Thyroid gland (tissue), 4 donors: Measurements from ENCODE around the gene MFAP3.

Experiments used
- POLR2A ChIP-seq, 2 donors: fragments of 450-650 bp; IDR thresholded peaks; one replicate each; pipeline ENCODE4 v1.6.1; 2017; ENCODE audit warnings: antibody characterized with exemption in 2 of 2, mild to moderate bottlenecking in 2 of 2, moderate library complexity in 1 of 2
- TF ChIP-seq, protein P1 (sequence below), 6 experiments: fragments of 200-600 bp in 3 of 6; fragments of 450-650 bp in 3 of 6; sonication (generic) in 3 of 6; IDR thresholded peaks; one replicate each; pipeline ENCODE4 v1.5.1; 2016 to 2019; ENCODE audit warnings: antibody characterized with exemption in 6 of 6, mild to moderate bottlenecking in 2 of 6, inconsistent platforms in 1 of 6, moderate library complexity in 1 of 6

- TF ChIP-seq, protein P1, sequence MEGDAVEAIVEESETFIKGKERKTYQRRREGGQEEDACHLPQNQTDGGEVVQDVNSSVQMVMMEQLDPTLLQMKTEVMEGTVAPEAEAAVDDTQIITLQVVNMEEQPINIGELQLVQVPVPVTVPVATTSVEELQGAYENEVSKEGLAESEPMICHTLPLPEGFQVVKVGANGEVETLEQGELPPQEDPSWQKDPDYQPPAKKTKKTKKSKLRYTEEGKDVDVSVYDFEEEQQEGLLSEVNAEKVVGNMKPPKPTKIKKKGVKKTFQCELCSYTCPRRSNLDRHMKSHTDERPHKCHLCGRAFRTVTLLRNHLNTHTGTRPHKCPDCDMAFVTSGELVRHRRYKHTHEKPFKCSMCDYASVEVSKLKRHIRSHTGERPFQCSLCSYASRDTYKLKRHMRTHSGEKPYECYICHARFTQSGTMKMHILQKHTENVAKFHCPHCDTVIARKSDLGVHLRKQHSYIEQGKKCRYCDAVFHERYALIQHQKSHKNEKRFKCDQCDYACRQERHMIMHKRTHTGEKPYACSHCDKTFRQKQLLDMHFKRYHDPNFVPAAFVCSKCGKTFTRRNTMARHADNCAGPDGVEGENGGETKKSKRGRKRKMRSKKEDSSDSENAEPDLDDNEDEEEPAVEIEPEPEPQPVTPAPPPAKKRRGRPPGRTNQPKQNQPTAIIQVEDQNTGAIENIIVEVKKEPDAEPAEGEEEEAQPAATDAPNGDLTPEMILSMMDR (IDR thresholded peaks at IDR 0.05): no peak
- TF ChIP-seq POLR2A (IDR thresholded peaks at IDR 0.05): no peak
Observed at GRCh38 chr5:154049636-154050035, 10.9 kb downstream of the MFAP3 start.
